GM06990 (cell line): Measurements from ENCODE around the gene ATG16L1.
A peak's percentile ranks its signal among the peaks of the same experiment; 100 is the strongest.

ENCODE experiments used
- DNase-seq: peaks from one replicate; pipeline ENCODE4 v3.0.0-alpha.2; 2011; ENCODE audit not compliant: insufficient read length; ENCODE audit errors: extremely low read depth
- H3K27me3 ChIP-seq: replicated peaks from 2 replicates; pipeline ENCODE4 v1.6.0; 2011; ENCODE audit warnings: low read length; ENCODE audit not compliant: control insufficient read depth, insufficient read depth
- H3K36me3 ChIP-seq: 2 replicates; pipeline ENCODE4 v1.5.1; 2011; ENCODE audit warnings: low read length; ENCODE audit not compliant: control insufficient read depth, insufficient read depth
- H3K4me3 ChIP-seq: replicated peaks from 2 replicates; pipeline ENCODE4 v1.5.1; 2011; ENCODE audit warnings: low read depth, mild to moderate bottlenecking, control low read depth, low read length
- TF ChIP-seq, protein P1 (sequence below): IDR thresholded peaks from 2 replicates; pipeline ENCODE4 v1.5.1; 2011; ENCODE audit warnings: low read length, control low read depth, mild to moderate bottlenecking, inconsistent platforms; ENCODE audit not compliant: insufficient read depth, poor library complexity, severe bottlenecking

ATG16L1 gene

DNA sequence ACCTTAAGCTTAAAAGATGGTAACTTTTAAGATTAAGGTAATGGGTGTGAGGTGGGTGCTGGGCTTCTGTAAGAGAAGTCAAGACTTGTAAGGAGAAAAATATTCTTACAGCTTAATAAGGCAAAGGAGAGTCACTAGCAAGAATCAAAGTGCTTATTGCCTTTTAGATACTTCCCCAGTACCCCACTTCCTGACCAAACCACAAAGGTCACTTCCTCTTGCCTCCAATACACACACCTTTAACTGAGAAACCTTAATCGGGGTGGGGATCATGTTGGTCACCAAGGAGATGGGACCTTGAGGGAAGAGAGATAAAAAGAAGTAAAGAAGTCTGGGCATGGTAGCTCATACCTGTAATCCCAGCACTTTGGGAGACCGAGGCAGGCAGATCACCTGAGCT lies 10.6 kb upstream of the ATG16L1 start:
- Histone ChIP-seq H3K36me3 (no peaks in the 10 kb centered on the region), H3K27me3 (no peaks in the 10 kb centered on the region), H3K4me3 (no peak overlapping the region)
- TF ChIP-seq, protein P1, sequence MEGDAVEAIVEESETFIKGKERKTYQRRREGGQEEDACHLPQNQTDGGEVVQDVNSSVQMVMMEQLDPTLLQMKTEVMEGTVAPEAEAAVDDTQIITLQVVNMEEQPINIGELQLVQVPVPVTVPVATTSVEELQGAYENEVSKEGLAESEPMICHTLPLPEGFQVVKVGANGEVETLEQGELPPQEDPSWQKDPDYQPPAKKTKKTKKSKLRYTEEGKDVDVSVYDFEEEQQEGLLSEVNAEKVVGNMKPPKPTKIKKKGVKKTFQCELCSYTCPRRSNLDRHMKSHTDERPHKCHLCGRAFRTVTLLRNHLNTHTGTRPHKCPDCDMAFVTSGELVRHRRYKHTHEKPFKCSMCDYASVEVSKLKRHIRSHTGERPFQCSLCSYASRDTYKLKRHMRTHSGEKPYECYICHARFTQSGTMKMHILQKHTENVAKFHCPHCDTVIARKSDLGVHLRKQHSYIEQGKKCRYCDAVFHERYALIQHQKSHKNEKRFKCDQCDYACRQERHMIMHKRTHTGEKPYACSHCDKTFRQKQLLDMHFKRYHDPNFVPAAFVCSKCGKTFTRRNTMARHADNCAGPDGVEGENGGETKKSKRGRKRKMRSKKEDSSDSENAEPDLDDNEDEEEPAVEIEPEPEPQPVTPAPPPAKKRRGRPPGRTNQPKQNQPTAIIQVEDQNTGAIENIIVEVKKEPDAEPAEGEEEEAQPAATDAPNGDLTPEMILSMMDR = no peak
- peak; percentile 56 for DNase-seq

GRCh38 chr2:233241803-233242202 lies 9.7 kb upstream of the ATG16L1 start:
- Histone ChIP-seq H3K4me3 (no peak overlapping the region), H3K36me3 (no peaks in the 10 kb centered on the region), H3K27me3 (no peaks in the 10 kb centered on the region)
- TF ChIP-seq, protein P1 = no peak
- DNase-seq = no peak

- H3K4me3 ChIP-seq = no peak overlapping the region
- DNase-seq = no peak
Observed at GRCh38 chr2:233242231-233242927, 9.1 kb upstream of the ATG16L1 start.

DNA sequence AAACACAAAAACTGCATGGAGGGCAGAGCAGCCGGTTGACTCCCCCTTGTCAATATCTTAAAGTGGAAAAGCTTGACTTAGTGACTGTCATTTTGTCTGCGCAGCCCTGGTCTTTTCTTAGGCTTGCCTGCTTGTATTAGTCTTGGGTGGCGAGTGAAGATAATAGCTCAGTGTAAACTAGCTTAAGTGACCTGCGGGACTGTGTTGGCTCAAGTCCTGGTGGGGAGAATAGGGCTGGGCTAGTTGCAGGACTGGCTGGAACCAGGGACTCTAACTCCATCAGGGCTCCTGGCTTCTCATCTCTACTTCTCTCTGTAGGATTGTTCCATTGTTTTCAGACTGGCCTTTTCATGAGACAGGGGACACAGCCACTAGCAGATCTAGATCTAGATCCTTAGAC lies 8.1 kb upstream of the ATG16L1 start:
- DNase-seq = no peak
- Histone ChIP-seq H3K36me3 (no peaks in the 10 kb centered on the region), H3K27me3 (no peaks in the 10 kb centered on the region), H3K4me3 (no peak overlapping the region)
- TF ChIP-seq, protein P1 = no peak

More at GRCh38 chr2:233242231-233242927, 9.1 kb upstream of the ATG16L1 start:
- TF ChIP-seq, protein P1 = no peak
- no peaks in the 10 kb centered on the region for H3K27me3 ChIP-seq
- H3K36me3 ChIP-seq = no peaks in the 10 kb centered on the region

GRCh38 chr2:233244818-233245217 lies 6.7 kb upstream of the ATG16L1 start:
- TF ChIP-seq, protein P1 = no peak

More at GRCh38 chr2:233244818-233245217, 6.7 kb upstream of the ATG16L1 start:
- no peak for DNase-seq
- no peaks in the 10 kb centered on the region for H3K27me3 ChIP-seq
- no peak overlapping the region for H3K4me3 ChIP-seq
- H3K36me3 ChIP-seq = no peaks in the 10 kb centered on the region
